ENCODE data around the gene CFAP52. TPM values are rescaled to one million over a fixed set of nuclear protein-coding genes. Genes with fewer than 3 reads are reported as not detected.

Gene CFAP52
- total RNA-seq, 1 experiment from 2014 or later, result not detected

Other genes starting within 250 kb of the CFAP52 start
- gene STX8, start 822 bp upstream of the CFAP52 start, total RNA-seq (2014; rRNA removed; shearing (Covaris generic)), result 32.7 and 40.0 TPM in 2 replicates
- 0.07 and 0.84 TPM in 2 replicates for gene USP43, start 68.9 kb downstream of the CFAP52 start, total RNA-seq (2014; rRNA removed; shearing (Covaris generic))
- gene DHRS7C, start 214.9 kb downstream of the CFAP52 start, total RNA-seq (2014; rRNA removed; shearing (Covaris generic)), result not detected in 2 replicates
- gene GSG1L2, start 245.4 kb downstream of the CFAP52 start, total RNA-seq (2014; rRNA removed; shearing (Covaris generic)), result not detected in 2 replicates
- gene GLP2R, start 249.3 kb downstream of the CFAP52 start, total RNA-seq (2014; rRNA removed; shearing (Covaris generic)), result 0.63 and 0.90 TPM in 2 replicates